ENCODE results near the gene IGFLR1. TPM values are rescaled to one million over a fixed set of nuclear protein-coding genes. Genes with fewer than 3 reads are reported as not detected.
A peak's percentile ranks its signal among the peaks of the same experiment; 100 is the strongest.

The IGFLR1 gene
- total and polyA plus RNA-seq, 12 donors, result 4.9 to 35.3 (median 14.7) TPM

GRCh38 chr19:35776102-35776788 is 34.0 kb upstream of the IGFLR1 start:
- H3K4me3 ChIP-seq, result peak overlapping the region in 2 of 4 donors; percentile 87 to 99
- 60 to 73% (median 64%) methylated on average over 11 to 13 of the region's 13 CpGs for WGBS, 4 donors
- H3K4me1 ChIP-seq (replicated peaks in 1 of 2), result peaks cover 0 to 5% of the 10 kb centered on the region in 2 donors
- H3K9me3 ChIP-seq (replicated peaks in 1 of 3), result no peaks in the 10 kb centered on the region
- peaks cover 0 to 6% of the 10 kb centered on the region in 2 donors for H3K36me3 ChIP-seq (replicated peaks in 1 of 2)
- TF ChIP-seq CTCF (IDR thresholded peaks at IDR 0.05), result no peak
- no peak for TF ChIP-seq POLR2A (IDR thresholded peaks at IDR 0.05)
- H3K27ac ChIP-seq, result no peak overlapping the region
- DNase-seq, result no peak
- intact Hi-C loops (cut with DNase I), result no loop called here
- H3K27me3 ChIP-seq, result no peaks in the 10 kb centered on the region

GRCh38 chr19:35775298-35776101 is 33.2 kb upstream of the IGFLR1 start, which contains the start of gene ARHGAP33:
Gene ARHGAP33 (plus strand): TSS chr19:35775564. CDS start chr19:35775659, 95 bp downstream.
- intact Hi-C loops (cut with DNase I), result no loop called here
- WGBS, 4 donors, result 0 to 1% (median 0%) methylated on average over 9 to 81 of the region's 82 CpGs

GRCh38 chr19:35775046-35775297 is 32.7 kb upstream of the IGFLR1 start:
- H3K4me3 ChIP-seq, result peak overlapping the region in 1 of 4 donors; percentile 99
- TF ChIP-seq CTCF (IDR thresholded peaks at IDR 0.05) (no peak), POLR2A (IDR thresholded peaks at IDR 0.05) (no peak)
- no peaks in the 10 kb centered on the region for H3K27me3 ChIP-seq
- intact Hi-C loops (cut with DNase I), result no loop called here
- peaks cover 0 to 5% of the 10 kb centered on the region in 2 donors for H3K4me1 ChIP-seq (replicated peaks in 1 of 2)
- peaks cover 0 to 1% of the 10 kb centered on the region in 2 donors for H3K36me3 ChIP-seq (replicated peaks in 1 of 2)
- no peak overlapping the region for H3K27ac ChIP-seq
- WGBS, 4 donors, result 13 to 25% (median 20%) methylated on average over 9 of the region's 9 CpGs
- H3K9me3 ChIP-seq (replicated peaks in 1 of 3), result no peaks in the 10 kb centered on the region
- no peak for DNase-seq

More at GRCh38 chr19:35775298-35776101, 33.2 kb upstream of the IGFLR1 start, which contains the start of gene ARHGAP33:
- H3K4me3 ChIP-seq, result peak within 1 kb of the TSS in 2 of 4 donors; percentile 87 to 99
- no peaks in the 10 kb centered on the region for H3K27me3 ChIP-seq
- TF ChIP-seq CTCF (IDR thresholded peaks at IDR 0.05) (no peak), POLR2A (IDR thresholded peaks at IDR 0.05) (no peak)
- peaks cover 0 to 5% of the 10 kb centered on the region in 2 donors for H3K4me1 ChIP-seq (replicated peaks in 1 of 2)
- DNase-seq, result peak; percentile 98 to 100 (median 99)
- H3K36me3 ChIP-seq (replicated peaks in 1 of 2), result peaks cover 0 to 6% of the 10 kb centered on the region in 2 donors
- H3K27ac ChIP-seq, result peak within 1 kb of the TSS in 1 of 5 donors; percentile 58
- H3K9me3 ChIP-seq (replicated peaks in 1 of 3), result no peaks in the 10 kb centered on the region

GRCh38 chr19:35774274-35775045 is 32.2 kb upstream of the IGFLR1 start:
- DNase-seq, result no peak
- Histone ChIP-seq H3K9me3 (replicated peaks in 1 of 3) (no peaks in the 10 kb centered on the region), H3K4me1 (replicated peaks in 1 of 2) (peaks cover 0 to 5% of the 10 kb centered on the region in 2 donors), H3K27ac (no peak overlapping the region), H3K27me3 (no peaks in the 10 kb centered on the region), H3K36me3 (replicated peaks in 1 of 2) (no peaks in the 10 kb centered on the region), H3K4me3 (peak overlapping the region in 1 of 4 donors; percentile 99)
- TF ChIP-seq CTCF (IDR thresholded peaks at IDR 0.05) (no peak), POLR2A (IDR thresholded peaks at IDR 0.05) (no peak)
- WGBS, 4 donors, result 37 to 54% (median 43%) methylated on average over 14 to 16 of the region's 16 CpGs
- intact Hi-C loops (cut with DNase I), result no loop called here

Data from adrenal gland (tissue), 12 donors.